PFSK-1 (cell line): ENCODE results near the gene PPL.

Experiments
- POLR2AphosphoS5 ChIP-seq: IDR thresholded peaks from 2 replicates; pipeline ENCODE4 v1.6.1; 2012; ENCODE audit warnings: low read depth, mild to moderate bottlenecking, control low read depth, low read length, moderate library complexity
- TAF1 ChIP-seq: IDR thresholded peaks from 2 replicates; pipeline ENCODE4 v1.6.1; 2012; ENCODE audit warnings: low read length, control low read depth, borderline replicate concordance; ENCODE audit not compliant: insufficient read depth

DNA sequence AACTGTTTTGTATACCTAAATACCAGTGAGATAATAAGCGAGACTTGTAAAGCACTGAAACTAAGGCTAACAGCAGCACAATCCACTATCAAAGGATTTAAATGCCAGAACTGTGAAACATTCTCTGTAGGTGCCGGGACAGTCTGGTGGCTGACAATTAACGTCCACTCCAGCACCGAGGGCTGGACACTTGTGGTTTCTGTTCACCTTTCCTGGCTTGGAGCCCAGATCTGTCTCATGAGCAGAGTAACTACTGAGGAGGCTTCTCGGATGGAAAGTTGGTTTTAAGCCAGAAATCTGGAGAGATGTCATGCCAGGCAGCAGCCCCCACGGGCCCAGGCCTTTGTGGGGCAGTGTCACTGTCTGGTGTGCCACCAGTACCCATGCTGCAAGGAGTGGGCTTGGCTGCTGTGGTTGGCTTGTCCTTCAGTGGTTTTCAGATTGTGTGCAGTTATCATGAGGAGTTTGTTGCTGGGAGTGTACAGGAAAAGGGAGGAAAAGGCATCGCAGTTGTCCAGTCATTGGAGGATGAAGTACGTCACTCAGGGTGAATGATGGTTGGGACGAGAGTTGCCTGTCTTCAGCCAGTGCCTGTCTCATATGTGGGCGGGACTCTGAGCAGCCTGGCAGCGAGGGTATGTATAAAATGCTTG lies 54.2 kb downstream of the PPL start:
- no peak for TF ChIP-seq POLR2AphosphoS5
- TF ChIP-seq TAF1: no peak
